ENCODE data around the gene MROH2A.

GRCh38 chr2:233838726-233839446, 60.8 kb downstream of the MROH2A start:
- TF ChIP-seq RAD21 (IDR thresholded peaks at IDR 0.05; ENCODE audit: low read depth) (no peak), CEBPB (IDR thresholded peaks at IDR 0.05) (no peak), MAX (IDR thresholded peaks at IDR 0.05) (no peak), USF1 (IDR thresholded peaks at IDR 0.05) (no peak), TAF1 (IDR thresholded peaks at IDR 0.05; ENCODE audit: low read depth) (no peak), EP300 (IDR thresholded peaks at IDR 0.05; ENCODE audit: borderline replicate concordance) (no peak), EGR1 (IDR thresholded peaks at IDR 0.05) (no peak), FOXM1 (IDR thresholded peaks at IDR 0.05; ENCODE audit: borderline replicate concordance, low read depth) (no peak), TEAD4 (IDR thresholded peaks at IDR 0.05) (no peak)
- TF ChIP-seq, protein P1, sequence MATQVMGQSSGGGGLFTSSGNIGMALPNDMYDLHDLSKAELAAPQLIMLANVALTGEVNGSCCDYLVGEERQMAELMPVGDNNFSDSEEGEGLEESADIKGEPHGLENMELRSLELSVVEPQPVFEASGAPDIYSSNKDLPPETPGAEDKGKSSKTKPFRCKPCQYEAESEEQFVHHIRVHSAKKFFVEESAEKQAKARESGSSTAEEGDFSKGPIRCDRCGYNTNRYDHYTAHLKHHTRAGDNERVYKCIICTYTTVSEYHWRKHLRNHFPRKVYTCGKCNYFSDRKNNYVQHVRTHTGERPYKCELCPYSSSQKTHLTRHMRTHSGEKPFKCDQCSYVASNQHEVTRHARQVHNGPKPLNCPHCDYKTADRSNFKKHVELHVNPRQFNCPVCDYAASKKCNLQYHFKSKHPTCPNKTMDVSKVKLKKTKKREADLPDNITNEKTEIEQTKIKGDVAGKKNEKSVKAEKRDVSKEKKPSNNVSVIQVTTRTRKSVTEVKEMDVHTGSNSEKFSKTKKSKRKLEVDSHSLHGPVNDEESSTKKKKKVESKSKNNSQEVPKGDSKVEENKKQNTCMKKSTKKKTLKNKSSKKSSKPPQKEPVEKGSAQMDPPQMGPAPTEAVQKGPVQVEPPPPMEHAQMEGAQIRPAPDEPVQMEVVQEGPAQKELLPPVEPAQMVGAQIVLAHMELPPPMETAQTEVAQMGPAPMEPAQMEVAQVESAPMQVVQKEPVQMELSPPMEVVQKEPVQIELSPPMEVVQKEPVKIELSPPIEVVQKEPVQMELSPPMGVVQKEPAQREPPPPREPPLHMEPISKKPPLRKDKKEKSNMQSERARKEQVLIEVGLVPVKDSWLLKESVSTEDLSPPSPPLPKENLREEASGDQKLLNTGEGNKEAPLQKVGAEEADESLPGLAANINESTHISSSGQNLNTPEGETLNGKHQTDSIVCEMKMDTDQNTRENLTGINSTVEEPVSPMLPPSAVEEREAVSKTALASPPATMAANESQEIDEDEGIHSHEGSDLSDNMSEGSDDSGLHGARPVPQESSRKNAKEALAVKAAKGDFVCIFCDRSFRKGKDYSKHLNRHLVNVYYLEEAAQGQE (IDR thresholded peaks at IDR 0.05; ENCODE audit: low read depth) = no peak

Data from Ishikawa (cell line).